ENCODE measurements around the gene KCNJ10. TPM values are rescaled to one million over a fixed set of nuclear protein-coding genes. Genes with fewer than 3 reads are reported as not detected.

The KCNJ10 gene
- total RNA-seq, 1 donor from 2014 or later = not detected

DNA sequence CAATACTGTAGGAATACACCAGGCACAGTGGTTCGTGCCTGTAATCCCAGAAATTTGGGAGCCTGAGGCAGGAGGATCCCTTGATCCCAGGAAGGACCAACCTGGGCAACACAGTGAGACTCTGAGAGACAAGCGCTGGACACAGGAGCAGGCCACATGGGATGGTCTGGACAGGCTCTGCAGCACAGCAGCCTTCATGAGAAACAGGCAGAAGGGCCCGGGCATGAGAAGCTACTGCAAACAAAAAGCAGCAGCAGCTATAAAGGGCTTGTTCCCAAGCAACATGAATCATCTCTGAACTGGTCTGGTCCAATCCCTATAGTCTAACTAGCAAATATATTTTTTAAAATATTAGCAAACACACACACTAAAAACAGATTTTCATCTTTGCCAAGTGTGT, 80.4 kb downstream of the KCNJ10 start:
- TF ChIP-seq CTCF (IDR thresholded peaks at IDR 0.05) = no peak

DNA sequence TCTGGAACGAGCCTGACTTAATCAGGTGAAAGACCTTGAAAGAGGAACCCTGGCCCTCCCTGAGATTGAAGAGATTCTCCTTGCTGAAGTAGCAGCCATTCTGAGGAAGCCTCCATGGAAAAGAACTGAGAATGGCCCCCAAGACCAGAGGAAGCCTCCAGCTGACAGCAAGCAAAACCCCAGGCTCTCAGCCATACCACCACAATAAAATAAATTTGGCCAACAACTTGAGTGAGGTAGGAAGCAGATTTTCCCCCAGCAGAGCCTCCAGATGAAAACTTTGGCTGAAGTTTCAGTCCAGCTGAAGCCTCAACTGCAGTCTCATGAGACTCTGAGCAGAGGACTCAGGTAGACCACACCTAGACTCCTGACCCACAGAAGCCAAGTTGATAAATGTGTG, 82.0 kb downstream of the KCNJ10 start:
- Histone ChIP-seq H3K36me3 (no peaks in the 10 kb centered on the region), H3K4me3 (no peak overlapping the region), H3K27me3 (no peaks in the 10 kb centered on the region), H3K27ac (no peak overlapping the region), H3K9me3 (no peaks in the 10 kb centered on the region), H3K4me1 (no peaks in the 10 kb centered on the region)
- intact Hi-C loops (cut with DNase I) = no loop called here
- no peak for TF ChIP-seq CTCF (IDR thresholded peaks at IDR 0.05)
- no peak for DNase-seq (ENCODE audit: low spot score in 2 of 2)

More for the DNA sequence above, 80.4 kb downstream of the KCNJ10 start:
- H3K27me3 ChIP-seq = no peaks in the 10 kb centered on the region
- H3K9me3 ChIP-seq = no peaks in the 10 kb centered on the region
- H3K36me3 ChIP-seq = no peaks in the 10 kb centered on the region
- no peaks in the 10 kb centered on the region for H3K4me1 ChIP-seq
- no peak overlapping the region for H3K4me3 ChIP-seq
- H3K27ac ChIP-seq = no peak overlapping the region
- no peak for DNase-seq (ENCODE audit: low spot score in 2 of 2)
- intact Hi-C loops (cut with DNase I) = no loop called here

DNA sequence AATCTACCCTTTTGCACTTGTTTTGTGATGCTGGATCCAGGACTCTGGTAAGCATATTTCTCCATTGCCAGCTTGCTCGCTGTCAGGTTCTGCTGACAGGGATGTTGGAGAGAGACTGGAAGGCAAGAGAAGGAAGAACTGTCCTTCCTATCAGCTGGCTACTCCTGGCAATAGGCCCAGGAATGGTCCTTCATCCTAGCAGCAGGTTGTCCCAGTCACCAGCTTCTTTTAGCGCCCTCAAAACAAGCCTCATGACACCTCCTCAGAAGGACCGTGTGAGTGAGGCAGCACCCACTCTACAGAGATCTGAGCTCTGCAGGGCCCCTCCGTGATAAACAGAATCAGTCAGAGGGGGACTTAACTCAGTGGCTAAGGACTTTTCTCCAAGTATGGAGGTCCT, 82.8 kb downstream of the KCNJ10 start:
- H3K27me3 ChIP-seq = no peaks in the 10 kb centered on the region
- intact Hi-C loops (cut with DNase I) = no loop called here
- no peaks in the 10 kb centered on the region for H3K9me3 ChIP-seq
- TF ChIP-seq CTCF (IDR thresholded peaks at IDR 0.05) = no peak
- DNase-seq (ENCODE audit: low spot score in 2 of 2) = no peak
- no peak overlapping the region for H3K4me3 ChIP-seq
- no peak overlapping the region for H3K27ac ChIP-seq
- H3K4me1 ChIP-seq = no peaks in the 10 kb centered on the region
- H3K36me3 ChIP-seq = no peaks in the 10 kb centered on the region

GRCh38 chr1:159986531-159986930, 83.4 kb downstream of the KCNJ10 start:
- intact Hi-C loops (cut with DNase I) = no loop called here
- Histone ChIP-seq H3K9me3 (no peaks in the 10 kb centered on the region), H3K4me1 (no peaks in the 10 kb centered on the region), H3K27ac (no peak overlapping the region), H3K27me3 (no peaks in the 10 kb centered on the region), H3K36me3 (no peaks in the 10 kb centered on the region), H3K4me3 (no peak overlapping the region)
- no peak for DNase-seq (ENCODE audit: low spot score in 2 of 2)
- TF ChIP-seq CTCF (IDR thresholded peaks at IDR 0.05) = no peak

DNA sequence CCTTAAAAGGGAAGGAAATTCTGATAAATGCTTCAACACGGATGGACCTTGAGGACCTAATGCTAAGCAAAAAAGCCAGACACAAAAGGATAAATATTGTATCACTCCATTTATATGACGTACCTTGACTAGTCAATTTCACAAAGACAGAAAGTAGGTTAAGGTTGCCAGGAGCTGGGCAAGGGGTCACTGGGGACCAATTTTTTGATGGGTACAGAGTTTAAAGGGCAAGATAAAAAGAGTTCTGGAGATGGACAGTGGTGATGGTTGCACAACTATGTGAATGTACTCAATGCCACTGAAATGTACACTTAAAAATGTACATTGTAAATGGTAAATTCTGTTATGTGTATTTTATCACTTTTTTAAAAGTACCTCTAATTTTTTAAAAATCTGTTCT, 83.9 kb downstream of the KCNJ10 start:
- H3K4me1 ChIP-seq = no peaks in the 10 kb centered on the region
- H3K27ac ChIP-seq = no peak overlapping the region
- intact Hi-C loops (cut with DNase I) = no loop called here
- H3K36me3 ChIP-seq = no peaks in the 10 kb centered on the region
- H3K27me3 ChIP-seq = no peaks in the 10 kb centered on the region
- no peaks in the 10 kb centered on the region for H3K9me3 ChIP-seq
- DNase-seq (ENCODE audit: low spot score in 2 of 2) = no peak
- TF ChIP-seq CTCF (IDR thresholded peaks at IDR 0.05) = no peak
- H3K4me3 ChIP-seq = no peak overlapping the region

GRCh38 chr1:159985473-159985872, 84.5 kb downstream of the KCNJ10 start:
- Histone ChIP-seq H3K9me3 (no peaks in the 10 kb centered on the region), H3K27me3 (no peaks in the 10 kb centered on the region), H3K36me3 (no peaks in the 10 kb centered on the region), H3K4me1 (no peaks in the 10 kb centered on the region), H3K4me3 (no peak overlapping the region), H3K27ac (no peak overlapping the region)
- DNase-seq (ENCODE audit: low spot score in 2 of 2) = no peak
- intact Hi-C loops (cut with DNase I) = no loop called here
- no peak for TF ChIP-seq CTCF (IDR thresholded peaks at IDR 0.05)

Data from ascending aorta (tissue), 2 donors.